WTC11 (cell line): ENCODE measurements around the gene PCP2. TPM values are rescaled to one million over a fixed set of nuclear protein-coding genes. Genes with fewer than 3 reads are reported as not detected.
A peak's percentile ranks its signal among the peaks of the same experiment; 100 is the strongest.

ENCODE experiments used
- EMX1 ChIP-seq: fragments of 250-450 bp; sonication (Bioruptor Pico); IDR thresholded peaks from 2 replicates; pipeline ENCODE4 v1.8.0; 2021; ENCODE audit warnings: mild to moderate bottlenecking
- ERG ChIP-seq: fragments of 250-450 bp; sonication (Bioruptor Pico); IDR thresholded peaks from 2 replicates; pipeline ENCODE4 v1.8.0; 2021; ENCODE audit warnings: mild to moderate bottlenecking
- FOXP4 ChIP-seq: sonication (generic); formaldehyde crosslinking; IDR thresholded peaks from 2 replicates; pipeline ENCODE4 v1.8.0; 2022; ENCODE audit warnings: mild to moderate bottlenecking, missing genetic modification reagents
- GABPB1 ChIP-seq: sonication (generic); formaldehyde crosslinking; IDR thresholded peaks from 2 replicates; pipeline ENCODE4 v1.8.1; 2023; ENCODE audit warnings: mild to moderate bottlenecking, missing genetic modification reagents
- GRHL2 ChIP-seq: fragments of 250-450 bp; sonication (Bioruptor Pico); IDR thresholded peaks from 2 replicates; pipeline ENCODE4 v1.8.0; 2022; ENCODE audit warnings: mild to moderate bottlenecking, moderate library complexity; ENCODE audit not compliant: insufficient replicate concordance, severe bottlenecking
- GTF2I ChIP-seq: fragments of 250-450 bp; sonication (Bioruptor Pico); conservative IDR thresholded peaks from 2 replicates; pipeline ENCODE4 v1.4.0; 2021; ENCODE audit warnings: mild to moderate bottlenecking
- IRF2 ChIP-seq: sonication (generic); formaldehyde crosslinking; IDR thresholded peaks from 2 replicates; pipeline ENCODE4 v1.8.0; 2022; ENCODE audit warnings: low read depth, missing genetic modification reagents, borderline replicate concordance
- KAT7 ChIP-seq: sonication (generic); formaldehyde crosslinking; IDR thresholded peaks from 2 replicates; pipeline ENCODE4 v1.8.1; 2023; ENCODE audit warnings: missing genetic modification reagents, mild to moderate bottlenecking, borderline replicate concordance
- MAX ChIP-seq: sonication (generic); formaldehyde crosslinking; IDR thresholded peaks from 2 replicates; pipeline ENCODE4 v1.8.0; 2022; ENCODE audit warnings: mild to moderate bottlenecking, missing genetic modification reagents
- MXD4 ChIP-seq: fragments of 250-450 bp; sonication (Bioruptor Pico); IDR thresholded peaks from 2 replicates; pipeline ENCODE4 v1.8.0; 2021; ENCODE audit warnings: mild to moderate bottlenecking, moderate library complexity, borderline replicate concordance
- NFATC4 ChIP-seq: fragments of 250-450 bp; sonication (Bioruptor Pico); IDR thresholded peaks from 2 replicates; pipeline ENCODE4 v1.9.0; 2021; ENCODE audit warnings: mild to moderate bottlenecking
- NFYB ChIP-seq: sonication (generic); formaldehyde crosslinking; conservative IDR thresholded peaks from 2 replicates; pipeline ENCODE4 v1.8.0; 2022; ENCODE audit warnings: low read depth, missing genetic modification reagents
- PRRX2 ChIP-seq: fragments of 250-450 bp; sonication (Bioruptor Pico); IDR thresholded peaks from 2 replicates; pipeline ENCODE4 v1.8.0; 2021; ENCODE audit warnings: mild to moderate bottlenecking
- RORB ChIP-seq: fragments of 250-450 bp; sonication (Bioruptor Pico); IDR thresholded peaks from 2 replicates; pipeline ENCODE4 v1.9.0; 2021; ENCODE audit warnings: mild to moderate bottlenecking
- SMAD3 ChIP-seq: sonication (generic); formaldehyde crosslinking; IDR thresholded peaks from 2 replicates; pipeline ENCODE4 v1.8.0; 2022; ENCODE audit warnings: missing genetic modification reagents, mild to moderate bottlenecking, borderline replicate concordance
- TP53 ChIP-seq: sonication (generic); formaldehyde crosslinking; IDR thresholded peaks from 2 replicates; pipeline ENCODE4 v1.8.1; 2023; ENCODE audit warnings: mild to moderate bottlenecking, missing genetic modification reagents
- ZNF121 ChIP-seq: sonication (generic); formaldehyde crosslinking; IDR thresholded peaks from 2 replicates; pipeline ENCODE4 v1.8.0; 2023; ENCODE audit warnings: missing genetic modification reagents
- ZNF219 ChIP-seq: sonication (generic); formaldehyde crosslinking; IDR thresholded peaks from 2 replicates; pipeline ENCODE4 v1.8.0; 2023; ENCODE audit warnings: missing genetic modification reagents, mild to moderate bottlenecking, borderline replicate concordance
- ZNF281 ChIP-seq: sonication (generic); formaldehyde crosslinking; IDR thresholded peaks from 2 replicates; pipeline ENCODE4 v1.8.0; 2023; ENCODE audit warnings: mild to moderate bottlenecking, missing genetic modification reagents
- ZNF532 ChIP-seq: fragments of 250-450 bp; sonication (Bioruptor Pico); IDR thresholded peaks from 2 replicates; pipeline ENCODE4 v1.9.0; 2021; ENCODE audit warnings: mild to moderate bottlenecking, borderline replicate concordance
- ZNF671 ChIP-seq: fragments of 250-450 bp; sonication (Bioruptor Pico); IDR thresholded peaks from 2 replicates; pipeline ENCODE4 v1.8.0; 2021; ENCODE audit warnings: mild to moderate bottlenecking
- ZSCAN18 ChIP-seq: fragments of 250-450 bp; sonication (Bioruptor Pico); IDR thresholded peaks from 2 replicates; pipeline ENCODE4 v2.1.2; 2022; ENCODE audit warnings: mild to moderate bottlenecking, moderate library complexity
- total RNA-seq: library from RNA; stranded (reverse); gene quantifications from 3 replicates; pipeline ENCODE4 v1.2.3, GENCODE V29; 2021
- TF ChIP-seq, protein P1 (sequence below): sonication (generic); formaldehyde crosslinking; conservative IDR thresholded peaks from 2 replicates; pipeline ENCODE4 v1.8.1; 2022; ENCODE audit warnings: mild to moderate bottlenecking, missing genetic modification reagents
- TF ChIP-seq, protein P2 (sequence below): sonication (generic); formaldehyde crosslinking; conservative IDR thresholded peaks from 2 replicates; pipeline ENCODE4 v1.8.1; 2023; ENCODE audit warnings: mild to moderate bottlenecking, low read depth, missing genetic modification reagents, moderate library complexity

PCP2 gene
- total RNA-seq, 1 experiment from 2014 or later: 0.48 TPM

DNA sequence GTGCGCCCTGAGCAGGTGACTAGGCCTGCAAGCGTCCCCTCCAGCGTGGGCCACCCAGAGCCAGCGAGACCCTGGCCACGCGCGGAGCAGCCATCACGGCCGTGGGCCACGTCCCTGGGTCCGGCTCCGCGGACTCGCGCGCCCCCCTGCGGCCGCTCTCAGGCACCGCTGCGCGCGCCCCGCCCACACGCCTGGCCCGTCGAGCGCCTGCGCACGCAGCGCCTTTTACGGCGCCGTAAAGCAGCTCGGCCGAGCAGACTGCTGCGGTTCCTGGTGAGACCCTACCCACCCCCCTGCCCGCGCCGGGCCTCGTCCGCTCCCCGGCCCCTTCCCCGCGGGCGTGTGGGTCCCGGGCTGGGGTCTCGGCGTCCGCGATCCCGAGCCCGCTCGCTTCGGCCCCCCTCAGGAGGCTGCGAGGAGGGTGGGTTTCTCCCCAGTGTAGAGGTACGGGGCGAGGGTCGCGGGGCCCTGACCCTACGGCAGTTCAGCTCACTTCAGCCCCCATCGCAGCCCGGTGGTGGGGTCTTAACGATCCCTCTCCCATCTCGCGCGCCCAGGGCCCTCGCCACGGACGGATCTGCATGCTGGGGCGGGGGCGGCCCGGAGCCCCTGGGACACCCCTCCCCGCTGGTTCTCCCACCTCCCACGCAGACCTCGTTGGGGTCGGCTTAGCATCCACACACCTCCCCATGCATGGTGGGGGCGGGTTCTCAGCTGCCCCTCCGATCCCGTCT lies 47.3 kb upstream of the PCP2 start, which contains the start of gene TRAPPC5 (continued):
- TF ChIP-seq ZNF532 (CRISPR knock-in tag) (no peak), FOXP4 (CRISPR knock-in tag) (no peak), PRRX2 (CRISPR knock-in tag) (no peak), KAT7 (CRISPR knock-in tag) (0 out of 2 replicates have a peak, but pooled peaks have one; percentile 37), EMX1 (CRISPR knock-in tag) (no peak), RORB (CRISPR knock-in tag) (no peak), MXD4 (no peak), SMAD3 (CRISPR knock-in tag) (no peak), ZNF281 (CRISPR knock-in tag) (no peak), GTF2I (CRISPR knock-in tag) (no peak), ZNF671 (no peak), GABPB1 (CRISPR knock-in tag) (peak; percentile 51), IRF2 (CRISPR knock-in tag) (no peak), NFYB (CRISPR knock-in tag) (no peak), ZNF219 (CRISPR knock-in tag) (0 out of 2 replicates have a peak, but pooled peaks have one; percentile 21), TP53 (peak; percentile 33; the same call in 1 of the 2 replicates), ERG (no peak), ZSCAN18 (CRISPR knock-in tag) (no peak), ZNF121 (CRISPR knock-in tag) (no peak; the same call in 1 of the 2 replicates), MAX (CRISPR knock-in tag) (no peak; the same call in 1 of the 2 replicates), NFATC4 (no peak), GRHL2 (CRISPR knock-in tag) (no peak)
- TF ChIP-seq, protein P1, sequence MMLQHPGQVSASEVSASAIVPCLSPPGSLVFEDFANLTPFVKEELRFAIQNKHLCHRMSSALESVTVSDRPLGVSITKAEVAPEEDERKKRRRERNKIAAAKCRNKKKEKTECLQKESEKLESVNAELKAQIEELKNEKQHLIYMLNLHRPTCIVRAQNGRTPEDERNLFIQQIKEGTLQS: no peak
- TF ChIP-seq, protein P2, sequence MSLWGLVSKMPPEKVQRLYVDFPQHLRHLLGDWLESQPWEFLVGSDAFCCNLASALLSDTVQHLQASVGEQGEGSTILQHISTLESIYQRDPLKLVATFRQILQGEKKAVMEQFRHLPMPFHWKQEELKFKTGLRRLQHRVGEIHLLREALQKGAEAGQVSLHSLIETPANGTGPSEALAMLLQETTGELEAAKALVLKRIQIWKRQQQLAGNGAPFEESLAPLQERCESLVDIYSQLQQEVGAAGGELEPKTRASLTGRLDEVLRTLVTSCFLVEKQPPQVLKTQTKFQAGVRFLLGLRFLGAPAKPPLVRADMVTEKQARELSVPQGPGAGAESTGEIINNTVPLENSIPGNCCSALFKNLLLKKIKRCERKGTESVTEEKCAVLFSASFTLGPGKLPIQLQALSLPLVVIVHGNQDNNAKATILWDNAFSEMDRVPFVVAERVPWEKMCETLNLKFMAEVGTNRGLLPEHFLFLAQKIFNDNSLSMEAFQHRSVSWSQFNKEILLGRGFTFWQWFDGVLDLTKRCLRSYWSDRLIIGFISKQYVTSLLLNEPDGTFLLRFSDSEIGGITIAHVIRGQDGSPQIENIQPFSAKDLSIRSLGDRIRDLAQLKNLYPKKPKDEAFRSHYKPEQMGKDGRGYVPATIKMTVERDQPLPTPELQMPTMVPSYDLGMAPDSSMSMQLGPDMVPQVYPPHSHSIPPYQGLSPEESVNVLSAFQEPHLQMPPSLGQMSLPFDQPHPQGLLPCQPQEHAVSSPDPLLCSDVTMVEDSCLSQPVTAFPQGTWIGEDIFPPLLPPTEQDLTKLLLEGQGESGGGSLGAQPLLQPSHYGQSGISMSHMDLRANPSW (CRISPR knock-in tag): no peak
- TF ChIP-seq, all 79 proteins: peak for 15
